ENCODE results near the gene FSD1L.

DNA sequence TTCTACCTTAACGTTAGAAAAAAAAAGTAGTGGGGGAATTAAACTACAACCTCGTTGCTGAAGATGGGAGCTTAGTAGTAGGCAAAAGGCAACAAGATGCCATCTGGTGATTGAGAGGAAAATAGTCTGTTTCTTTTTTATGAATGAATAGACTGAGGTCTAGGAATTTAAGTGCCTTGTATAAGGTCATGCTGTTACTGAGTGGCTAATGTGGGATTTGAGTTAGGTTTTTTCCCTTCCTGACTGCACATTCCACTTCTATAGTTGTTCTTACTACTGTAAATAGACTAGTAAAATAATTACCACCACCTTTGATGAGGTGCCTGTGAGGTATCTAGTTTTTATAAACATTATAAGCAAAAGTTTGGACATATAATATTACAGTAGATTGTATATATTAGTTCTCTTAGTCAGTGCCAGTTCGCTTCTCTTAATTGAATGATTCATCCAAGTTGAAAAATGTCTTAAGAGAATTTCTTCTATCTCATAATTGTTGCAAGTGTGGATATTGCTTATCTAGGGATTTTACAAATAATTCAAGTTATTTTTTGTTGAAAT is 19.1 kb downstream of the FSD1L start:
- TF ChIP-seq, protein P1, sequence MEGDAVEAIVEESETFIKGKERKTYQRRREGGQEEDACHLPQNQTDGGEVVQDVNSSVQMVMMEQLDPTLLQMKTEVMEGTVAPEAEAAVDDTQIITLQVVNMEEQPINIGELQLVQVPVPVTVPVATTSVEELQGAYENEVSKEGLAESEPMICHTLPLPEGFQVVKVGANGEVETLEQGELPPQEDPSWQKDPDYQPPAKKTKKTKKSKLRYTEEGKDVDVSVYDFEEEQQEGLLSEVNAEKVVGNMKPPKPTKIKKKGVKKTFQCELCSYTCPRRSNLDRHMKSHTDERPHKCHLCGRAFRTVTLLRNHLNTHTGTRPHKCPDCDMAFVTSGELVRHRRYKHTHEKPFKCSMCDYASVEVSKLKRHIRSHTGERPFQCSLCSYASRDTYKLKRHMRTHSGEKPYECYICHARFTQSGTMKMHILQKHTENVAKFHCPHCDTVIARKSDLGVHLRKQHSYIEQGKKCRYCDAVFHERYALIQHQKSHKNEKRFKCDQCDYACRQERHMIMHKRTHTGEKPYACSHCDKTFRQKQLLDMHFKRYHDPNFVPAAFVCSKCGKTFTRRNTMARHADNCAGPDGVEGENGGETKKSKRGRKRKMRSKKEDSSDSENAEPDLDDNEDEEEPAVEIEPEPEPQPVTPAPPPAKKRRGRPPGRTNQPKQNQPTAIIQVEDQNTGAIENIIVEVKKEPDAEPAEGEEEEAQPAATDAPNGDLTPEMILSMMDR (IDR thresholded peaks at IDR 0.05): no peak
- TF ChIP-seq POLR2A (IDR thresholded peaks at IDR 0.05): no peak

All from testis (tissue), 2 donors.